GM12878 (cell line): ENCODE data around the gene SIL1. TPM values are rescaled to one million over a fixed set of nuclear protein-coding genes. Genes with fewer than 3 reads are reported as not detected.
"Not testable (repeated sequence)": the region's sequence is repeated elsewhere in the genome, so short reads cannot be mapped to it uniquely, and the experiment has no call there.

Experiments used
- ATAC-seq: fragments of 200-7000 bp; cut with Tn5 transposase; 3 replicates; pipeline ENCODE4 v1.9.1; 2020; ENCODE audit warnings: mild to moderate bottlenecking, moderate library complexity
- BruUV-seq: library from RNA; stranded (reverse); fragments of 400-500 nt; replicated peaks from 2 replicates; lab custom pipeline; 2021; lab: Mats Ljungman, UMichigan
- CTCF ChIA-PET: fragments of 300-600 bp; sonication (Branson Sonifier 250); formaldehyde crosslinking; extraction: SDS; loops from one replicate; lab custom pipeline; 2021; ENCODE audit warnings: inconsistent platforms; lab: Yijun Ruan, JAX
- POLR2A ChIA-PET: fragments of 350-600 bp; formaldehyde crosslinking; extraction: SDS; loops from one replicate; lab custom pipeline; 2021; ENCODE audit warnings: inconsistent platforms; lab: Charles Lee
- RAD21 ChIA-PET: fragments of 300-600 bp; sonication (Branson Sonifier 250); formaldehyde crosslinking; loops from one replicate; lab custom pipeline; 2023; ENCODE audit warnings: antibody characterized with exemption; ENCODE audit not compliant: unreplicated experiment; lab: Charles Lee
- SMC1A ChIA-PET: fragments of 300-600 bp; sonication (Branson Sonifier 250); formaldehyde crosslinking; loops from one replicate; lab custom pipeline; 2023; ENCODE audit not compliant: unreplicated experiment, uncharacterized antibody; lab: Charles Lee
- DNase-seq: peaks from one replicate; pipeline ENCODE4 v3.0.0-alpha.2; 2011; ENCODE audit warnings: low read depth, low spot score
- FAIRE-seq: peaks from 3 replicates; lab custom pipeline; 2011; peaks lifted over from hg19 to GRCh38; lab: Jason Lieb, UNC
- H2AFZ ChIP-seq: 2 replicates; pipeline ENCODE4 v1.6.0; 2011; ENCODE audit warnings: low read depth, low read length, control low read depth; ENCODE audit not compliant: control insufficient read depth
- H3K27ac ChIP-seq: 2 replicates; pipeline ENCODE4 v1.5.1; 2011; ENCODE audit warnings: control low read depth; ENCODE audit not compliant: control insufficient read depth, insufficient read depth
- H3K27me3 ChIP-seq, 2 experiments: replicated peaks in 1 of 2; 2 replicates each; pipeline versions ENCODE4 v1.6.0 to v1.6.1; 2011; ENCODE audit warnings: low read length in 1 of 2; ENCODE audit not compliant: control insufficient read depth in 2 of 2, insufficient read depth in 2 of 2
- H3K36me3 ChIP-seq, 2 experiments: 2 replicates each; pipeline ENCODE4 v1.5.1; 2011; ENCODE audit warnings: low read length in 1 of 2; ENCODE audit not compliant: control insufficient read depth in 2 of 2, insufficient read depth in 2 of 2
- H3K4me1 ChIP-seq: 2 replicates; pipeline ENCODE4 v1.6.1; 2011; ENCODE audit warnings: mild to moderate bottlenecking, low read length, moderate library complexity, mixed read lengths; ENCODE audit not compliant: control insufficient read depth, insufficient read depth
- H3K4me2 ChIP-seq: 2 replicates; pipeline ENCODE4 v1.6.0; 2011; ENCODE audit warnings: control low read depth; ENCODE audit not compliant: control insufficient read depth, insufficient read depth
- H3K4me3 ChIP-seq: fragments of 200-600 bp; sonication (generic); 2 replicates; pipeline ENCODE4 v1.5.1; 2016
- H3K79me2 ChIP-seq: 2 replicates; pipeline ENCODE4 v1.6.0; 2011; ENCODE audit warnings: low read length; ENCODE audit not compliant: control insufficient read depth, insufficient read depth
- H3K9ac ChIP-seq: 2 replicates; pipeline ENCODE4 v1.8.0; 2011; ENCODE audit warnings: low read length, control low read depth, mixed read lengths; ENCODE audit not compliant: control insufficient read depth, insufficient read depth
- H3K9me3 ChIP-seq: replicated peaks from 3 replicates; pipeline ENCODE4 v1.5.1; 2011; ENCODE audit warnings: mild to moderate bottlenecking, low read length; ENCODE audit not compliant: control insufficient read depth, insufficient read depth
- H4K20me1 ChIP-seq: 2 replicates; pipeline ENCODE4 v1.6.0; 2011; ENCODE audit not compliant: control insufficient read depth, insufficient read depth
- CBX3 ChIP-seq: fragments of 200-600 bp; sonication (generic); IDR thresholded peaks from 2 replicates; pipeline ENCODE4 v1.6.1; 2016; ENCODE audit warnings: low read depth, borderline replicate concordance
- WGBS: methylation state at CpG from one replicate; pipeline ENCODE4 v1.1.6; 2016; ENCODE audit warnings: low lambda C conversion rate; ENCODE audit not compliant: insufficient replicate concordance, insufficient coverage; ENCODE audit errors: missing lambda C conversion rate; 5-methylcytosine and 5-hydroxymethylcytosine counted together
- in situ Hi-C: fragments of 300-500 bp; cut with MboI; formaldehyde crosslinking; loops from 9 replicates; pipeline ENCODE4 v1.14.3; 2018; ENCODE audit warnings: mixed read lengths
- intact Hi-C: fragments of 100-400 bp; cut with micrococcal nuclease; formaldehyde crosslinking; loops from one replicate; pipeline ENCODE4 v1.14.2; 2022; ENCODE audit not compliant: unreplicated experiment
- polyA plus RNA-seq, 11 experiments: library from polyadenylated mRNA; depleted of rRNA in 4 of 11; unstranded in 6 of 11; stranded (reverse) in 5 of 11; fragments of >200 nt; fragmentation: Nextera tagmentation in 4 of 11; fragmentation: Illumina TruSeq in 1 of 11; extraction: Ambion mirVana in 4 of 11; extraction: Trizol in 1 of 11; gene quantifications; 1 replicate in 1 of 11; 2 replicates in 10 of 11; pipeline versions ENCODE4 v1.2.1 to v1.2.3, GENCODE V29; 2011 to 2016; ENCODE audit warnings: inconsistent platforms in 2 of 11, missing spikeins in 2 of 11, low read depth in 1 of 11
- total RNA-seq, 4 experiments: library from RNA; depleted of rRNA in 3 of 4; stranded (reverse); fragments of >200 nt in 3 of 4; fragmentation: Illumina TruSeq in 1 of 4; extraction: Trizol in 1 of 4; gene quantifications; 2 replicates each; pipeline versions ENCODE4 v1.2.1 to v1.2.3, GENCODE V29; 2013 to 2021

SIL1 gene
- total and polyA plus RNA-seq, 10 of the 15 experiments (the other 5 are each of a cell fraction or from before 2014, with no cell fraction given) = 4.1 to 49.8 (median 29.4) TPM

GRCh38 chr5:139218038-139218437 lies 19.9 kb upstream of the SIL1 start:
- CTCF ChIA-PET, H3K4me1 ChIP-seq, SMC1A ChIA-PET, intact Hi-C loops, BruUV-seq, FAIRE-seq, in situ Hi-C loops, H3K9ac ChIP-seq, DNase-seq, H3K79me2 ChIP-seq, H2AFZ ChIP-seq, H4K20me1 ChIP-seq, H3K27me3 ChIP-seq, H3K27ac ChIP-seq, H3K4me3 ChIP-seq, POLR2A ChIA-PET, H3K9me3 ChIP-seq, RAD21 ChIA-PET, ATAC-seq, H3K4me2 ChIP-seq, H3K36me3 ChIP-seq: not testable (repeated sequence)
- 46% methylated on average over 7 of the region's 7 CpGs for WGBS

GRCh38 chr5:139215107-139215975 lies 17.2 kb upstream of the SIL1 start:
- POLR2A ChIA-PET = interaction anchor here (0.6 kb wide), 1 partner anchor 24 kb away, joined by 4 read pairs; no protein-coding TSS in a partner anchor
- intact Hi-C loops (no loop called here), in situ Hi-C loops (no loop called here)
- Histone ChIP-seq H3K79me2 (no peaks in the 10 kb centered on the region), H3K9ac (no peak overlapping the region), H3K4me3 (no peak overlapping the region), H3K36me3 (no peaks in the 10 kb centered on the region), H3K27me3 (no peaks in the 10 kb centered on the region), H3K9me3 (no peaks in the 10 kb centered on the region; the same call in 2 of the 3 replicates), H3K4me1 (no peaks in the 10 kb centered on the region), H3K4me2 (no peak overlapping the region), H3K27ac (no peak overlapping the region), H4K20me1 (no peaks in the 10 kb centered on the region), H2AFZ (no peak overlapping the region)
- WGBS = 50% methylated on average over 15 of the region's 15 CpGs
- RAD21 ChIA-PET = no interaction called here
- CTCF ChIA-PET = interaction anchor here (1.8 kb wide), 1 partner anchor 8 kb away, joined by 3 read pairs; no protein-coding TSS in a partner anchor
- DNase-seq (no peak), FAIRE-seq (no peak), ATAC-seq (no peak)
- no peak for TF ChIP-seq CBX3
- BruUV-seq = no TSS peak
- SMC1A ChIA-PET = interaction anchor here (1.3 kb wide), 1 partner anchor 17 kb away, joined by 3 read pairs; the partner anchor contains the start of gene SIL1
